ENCODE results near the gene OTOS. TPM values are rescaled to one million over a fixed set of nuclear protein-coding genes. Genes with fewer than 3 reads are reported as not detected.

Gene OTOS
- total RNA-seq, 1 experiment from 2014 or later: not detected

DNA sequence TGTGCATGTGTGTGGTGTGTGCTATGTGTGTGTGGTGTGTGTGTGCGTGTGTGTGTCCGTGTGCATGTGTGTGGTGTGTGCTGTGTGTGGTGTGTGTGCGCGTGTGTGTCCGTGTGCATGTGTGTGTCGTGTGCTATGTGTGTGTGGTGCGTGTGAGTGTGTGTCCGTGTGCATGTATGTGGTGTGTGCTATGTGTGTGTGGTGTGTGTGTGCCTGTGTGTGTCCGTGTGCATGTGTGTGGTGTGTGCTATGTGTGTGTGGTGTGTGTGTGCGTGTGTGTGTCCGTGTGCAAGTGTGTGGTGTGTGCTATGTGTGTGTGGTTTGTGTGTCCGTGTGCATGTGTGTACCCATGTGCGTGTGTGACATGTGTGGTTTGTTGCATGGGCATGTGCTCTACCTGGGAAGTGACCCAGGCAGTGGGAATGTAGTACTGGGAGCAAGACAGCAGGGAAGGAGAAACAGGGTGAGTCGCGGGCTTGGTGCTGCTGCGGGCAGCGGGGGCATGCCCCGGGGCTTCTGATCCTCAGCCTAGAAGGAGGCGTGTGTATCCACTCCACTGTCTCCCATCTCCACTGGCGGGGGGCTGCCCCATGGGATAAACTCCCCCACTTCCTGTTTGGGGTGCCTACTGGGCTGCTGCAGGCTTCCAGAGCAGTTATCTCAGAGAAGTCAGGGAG lies 7.6 kb upstream of the OTOS start:
- H3K27ac ChIP-seq (ENCODE audit: low read depth, low read length, poor library complexity, severe bottlenecking): no peak overlapping the region
- no peaks in the 10 kb centered on the region for H3K36me3 ChIP-seq (ENCODE audit: insufficient read depth, low read length, poor library complexity, severe bottlenecking)
- H3K9me3 ChIP-seq (ENCODE audit: low read depth, low read length, poor library complexity, severe bottlenecking): no peaks in the 10 kb centered on the region
- ChIA-PET POLR2A (ENCODE audit: low non-redundant PET) (interaction anchor here (0.6 kb wide), 1 partner anchor 874 kb away, joined by 3 read pairs; no protein-coding TSS in a partner anchor), CTCF (no interaction called here)
- H3K4me1 ChIP-seq (ENCODE audit: insufficient read depth, low read length, poor library complexity, severe bottlenecking): no peaks in the 10 kb centered on the region
- no TSS peak for BruUV-seq (replicated peaks)
- no peak overlapping the region for H3K4me3 ChIP-seq (ENCODE audit: low read depth, low read length, poor library complexity, severe bottlenecking)
- DNase-seq (ENCODE audit: low spot score): no peak
- intact Hi-C loops (cut with micrococcal nuclease; ENCODE audit: unreplicated experiment): no loop called here
- peaks cover 18% of the 10 kb centered on the region for H3K27me3 ChIP-seq (replicated peaks; ENCODE audit: insufficient read depth, low read depth, low read length, poor library complexity)
- TF ChIP-seq CTCF (conservative IDR thresholded peaks at IDR 0.05; ENCODE audit: low read depth, low read length): no peak

GRCh38 chr2:240147382-240147781 lies 6.9 kb upstream of the OTOS start:
- intact Hi-C loops (cut with micrococcal nuclease; ENCODE audit: unreplicated experiment): no loop called here
- Histone ChIP-seq H3K36me3 (ENCODE audit: insufficient read depth, low read length, poor library complexity, severe bottlenecking) (no peaks in the 10 kb centered on the region), H3K27ac (ENCODE audit: low read depth, low read length, poor library complexity, severe bottlenecking) (no peak overlapping the region), H3K27me3 (replicated peaks; ENCODE audit: insufficient read depth, low read depth, low read length, poor library complexity) (peaks cover 15% of the 10 kb centered on the region), H3K4me1 (ENCODE audit: insufficient read depth, low read length, poor library complexity, severe bottlenecking) (no peaks in the 10 kb centered on the region), H3K4me3 (ENCODE audit: low read depth, low read length, poor library complexity, severe bottlenecking) (no peak overlapping the region), H3K9me3 (ENCODE audit: low read depth, low read length, poor library complexity, severe bottlenecking) (no peaks in the 10 kb centered on the region)
- CTCF ChIA-PET: no interaction called here
- TF ChIP-seq CTCF (conservative IDR thresholded peaks at IDR 0.05; ENCODE audit: low read depth, low read length): no peak
- POLR2A ChIA-PET (ENCODE audit: low non-redundant PET): no interaction called here
- no TSS peak for BruUV-seq (replicated peaks)
- no peak for DNase-seq (ENCODE audit: low spot score)

DNA sequence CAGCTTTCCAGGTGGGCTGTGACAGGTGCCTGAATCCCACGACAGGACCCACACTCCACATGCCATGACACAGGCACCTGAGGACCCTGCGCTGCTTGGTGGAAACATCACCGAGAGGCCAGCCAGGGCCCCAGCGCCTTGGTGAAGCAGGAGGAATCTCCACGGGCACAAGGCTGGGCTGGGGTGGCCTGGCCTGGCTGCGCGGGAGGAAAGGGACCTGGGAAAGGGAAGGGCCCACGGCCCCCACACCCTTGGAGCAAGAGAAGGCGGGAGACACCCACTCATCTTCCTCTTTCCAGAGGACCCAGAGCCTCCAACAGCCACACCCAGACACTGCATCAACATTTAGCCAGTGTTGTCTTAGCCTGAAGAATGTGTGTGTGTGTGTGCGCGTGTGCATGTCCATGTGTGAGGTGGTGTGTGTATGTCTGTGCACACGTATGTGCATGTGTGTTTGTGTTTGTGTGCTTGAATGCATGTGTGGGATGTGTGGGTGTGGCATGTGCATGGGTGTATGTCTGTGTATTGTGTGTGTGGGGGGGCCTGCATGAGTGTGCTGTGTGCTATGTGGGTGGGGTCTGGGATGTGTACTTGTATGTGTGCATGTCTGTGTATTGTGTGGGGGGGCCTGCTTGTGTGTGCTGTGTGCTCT lies 6.3 kb upstream of the OTOS start:
- BruUV-seq (replicated peaks): no TSS peak
- Histone ChIP-seq H3K36me3 (ENCODE audit: insufficient read depth, low read length, poor library complexity, severe bottlenecking) (no peaks in the 10 kb centered on the region), H3K27me3 (replicated peaks; ENCODE audit: insufficient read depth, low read depth, low read length, poor library complexity) (peaks cover 8% of the 10 kb centered on the region), H3K27ac (ENCODE audit: low read depth, low read length, poor library complexity, severe bottlenecking) (no peak overlapping the region), H3K4me1 (ENCODE audit: insufficient read depth, low read length, poor library complexity, severe bottlenecking) (no peaks in the 10 kb centered on the region), H3K4me3 (ENCODE audit: low read depth, low read length, poor library complexity, severe bottlenecking) (no peak overlapping the region), H3K9me3 (ENCODE audit: low read depth, low read length, poor library complexity, severe bottlenecking) (no peaks in the 10 kb centered on the region)
- ChIA-PET CTCF (no interaction called here), POLR2A (ENCODE audit: low non-redundant PET) (no interaction called here)
- TF ChIP-seq CTCF (conservative IDR thresholded peaks at IDR 0.05; ENCODE audit: low read depth, low read length): no peak
- no peak for TF ChIP-seq EZH2 (IDR thresholded peaks at IDR 0.05; ENCODE audit: borderline replicate concordance, low read depth, low read length, poor library complexity, severe bottlenecking)
- no peak for DNase-seq (ENCODE audit: low spot score)
- intact Hi-C loops (cut with micrococcal nuclease; ENCODE audit: unreplicated experiment): no loop called here

All from A673 (cell line).